ENCODE measurements around the gene CPNE4. TPM values are rescaled to one million over a fixed set of nuclear protein-coding genes. Genes with fewer than 3 reads are reported as not detected.

Gene CPNE4
- 0.20 TPM in 1 of 2 replicates, not detected in the other for total RNA-seq

GRCh38 chr3:132034486-132035464 lies at the start of gene CPNE4:
Gene CPNE4, minus strand, starts transcription at chr3:132035014.

GRCh38 chr3:131502530-131503319 lies 532.1 kb downstream of the CPNE4 start, which contains the start of gene MRPL3:
Gene MRPL3, minus strand, starts transcription at chr3:131502971. Its CDS starts 150 bp downstream, at chr3:131502821.

Small RNAs within 50 kb of the gene (small RNA-seq; reads per million reads assigned to genes)
- gene AC107027.2: not detected
- not detected for gene MIR5704

All from subcutaneous preadipocyte (primary cell).